ENCODE results near the gene BLOC1S3.
A peak's percentile ranks its signal among the peaks of the same experiment; 100 is the strongest.

The BLOC1S3 gene

GRCh38 chr19:45166723-45167252 lies 11.8 kb upstream of the BLOC1S3 start:
- no peaks in the 10 kb centered on the region for H3K9me3 ChIP-seq (ENCODE audit: low read length)
- H3F3A ChIP-seq (ENCODE audit: insufficient read depth, low read length): no peaks in the 10 kb centered on the region
- no peak overlapping the region for H3K9ac ChIP-seq (ENCODE audit: low read length)
- no peaks in the 10 kb centered on the region for H3K36me3 ChIP-seq (ENCODE audit: insufficient read depth, low read length)
- H3K27me3 ChIP-seq (ENCODE audit: insufficient read depth, low read length): peaks cover 13% of the 10 kb centered on the region
- H3K79me2 ChIP-seq (ENCODE audit: insufficient read depth, low read length): no peaks in the 10 kb centered on the region
- no peak overlapping the region for H2AFZ ChIP-seq (ENCODE audit: low read length)
- H3K4me3 ChIP-seq (ENCODE audit: low read depth, low read length, poor library complexity, severe bottlenecking): no peak overlapping the region
- no peaks in the 10 kb centered on the region for H4K20me1 ChIP-seq (ENCODE audit: insufficient read depth, low read length)
- no peaks in the 10 kb centered on the region for H3K9me2 ChIP-seq (ENCODE audit: low read depth, low read length)
- H3K4me2 ChIP-seq (ENCODE audit: low read length): no peak overlapping the region
- no peak overlapping the region for H3K27ac ChIP-seq (ENCODE audit: low read depth, low read length, poor library complexity, severe bottlenecking)
- no peaks in the 10 kb centered on the region for H3K4me1 ChIP-seq (ENCODE audit: insufficient read depth, low read length, severe bottlenecking)
- TF ChIP-seq EZH2 (IDR thresholded peaks at IDR 0.05; ENCODE audit: borderline replicate concordance, low read length): no peak

GRCh38 chr19:45168767-45169351 lies 9.7 kb upstream of the BLOC1S3 start:
- Histone ChIP-seq H3K9me3 (ENCODE audit: low read length) (no peaks in the 10 kb centered on the region), H3K36me3 (ENCODE audit: insufficient read depth, low read length) (no peaks in the 10 kb centered on the region), H3K4me1 (ENCODE audit: insufficient read depth, low read length, severe bottlenecking) (no peaks in the 10 kb centered on the region), H3K27ac (ENCODE audit: low read depth, low read length, poor library complexity, severe bottlenecking) (no peak overlapping the region), H3F3A (ENCODE audit: insufficient read depth, low read length) (no peaks in the 10 kb centered on the region), H3K9me2 (ENCODE audit: low read depth, low read length) (no peaks in the 10 kb centered on the region), H3K79me2 (ENCODE audit: insufficient read depth, low read length) (no peaks in the 10 kb centered on the region), H3K4me3 (ENCODE audit: low read depth, low read length, poor library complexity, severe bottlenecking) (no peak overlapping the region), H2AFZ (ENCODE audit: low read length) (no peak overlapping the region), H3K4me2 (ENCODE audit: low read length) (no peak overlapping the region), H3K27me3 (ENCODE audit: insufficient read depth, low read length) (peaks cover under 1% of the 10 kb centered on the region; the same call in 1 of the 2 replicates), H4K20me1 (ENCODE audit: insufficient read depth, low read length) (no peaks in the 10 kb centered on the region), H3K9ac (ENCODE audit: low read length) (no peak overlapping the region)
- no peak for TF ChIP-seq EZH2 (IDR thresholded peaks at IDR 0.05; ENCODE audit: borderline replicate concordance, low read length)
- TF ChIP-seq CTCF (IDR thresholded peaks at IDR 0.05; ENCODE audit: low read length): peak; percentile 18; the same call in 1 of the 2 replicates

- TF ChIP-seq EZH2 (IDR thresholded peaks at IDR 0.05; ENCODE audit: borderline replicate concordance, low read length) (no peak), CTCF (IDR thresholded peaks at IDR 0.05; ENCODE audit: low read length) (no peak)
Measured at GRCh38 chr19:45169602-45170001, 9.0 kb upstream of the BLOC1S3 start.

More at GRCh38 chr19:45169602-45170001, 9.0 kb upstream of the BLOC1S3 start:
- no peak overlapping the region for H3K4me2 ChIP-seq (ENCODE audit: low read length)
- H3K27ac ChIP-seq (ENCODE audit: low read depth, low read length, poor library complexity, severe bottlenecking): no peak overlapping the region
- H4K20me1 ChIP-seq (ENCODE audit: insufficient read depth, low read length): no peaks in the 10 kb centered on the region
- H3K9ac ChIP-seq (ENCODE audit: low read length): no peak overlapping the region
- no peaks in the 10 kb centered on the region for H3K79me2 ChIP-seq (ENCODE audit: insufficient read depth, low read length)
- no peaks in the 10 kb centered on the region for H3K4me1 ChIP-seq (ENCODE audit: insufficient read depth, low read length, severe bottlenecking)
- no peaks in the 10 kb centered on the region for H3F3A ChIP-seq (ENCODE audit: insufficient read depth, low read length)
- no peak overlapping the region for H2AFZ ChIP-seq (ENCODE audit: low read length)
- H3K9me2 ChIP-seq (ENCODE audit: low read depth, low read length): no peaks in the 10 kb centered on the region
- no peaks in the 10 kb centered on the region for H3K9me3 ChIP-seq (ENCODE audit: low read length)
- no peaks in the 10 kb centered on the region for H3K27me3 ChIP-seq (ENCODE audit: insufficient read depth, low read length)
- H3K4me3 ChIP-seq (ENCODE audit: low read depth, low read length, poor library complexity, severe bottlenecking): no peak overlapping the region
- H3K36me3 ChIP-seq (ENCODE audit: insufficient read depth, low read length): no peaks in the 10 kb centered on the region

All from OCI-LY1 (cell line).